Panc1 (cell line): ENCODE data around the gene FOSL2. TPM values are rescaled to one million over a fixed set of nuclear protein-coding genes. Genes with fewer than 3 reads are reported as not detected.

Source experiments
- ATAC-seq: fragments of 200-7000 bp; cut with Tn5 transposase; 2 replicates; pipeline ENCODE4 v1.9.1; 2020; ENCODE audit warnings: mild to moderate bottlenecking, moderate library complexity
- BruUV-seq: library from RNA; stranded (reverse); fragments of 400-500 nt; replicated peaks from 2 replicates; lab custom pipeline; 2021; lab: Mats Ljungman, UMichigan
- CTCF ChIA-PET: fragments of 300-600 bp; sonication (Branson Sonifier 250); formaldehyde crosslinking; loops from one replicate; lab custom pipeline; 2022; ENCODE audit warnings: antibody characterized with exemption; lab: Charles Lee
- POLR2A ChIA-PET: fragments of 300-600 bp; sonication (Branson Sonifier 250); formaldehyde crosslinking; loops from one replicate; lab custom pipeline; 2022; ENCODE audit warnings: antibody characterized with exemption; lab: Charles Lee
- DNase-seq: peaks from one replicate; pipeline ENCODE4 v3.0.0-alpha.2; 2010; ENCODE audit warnings: low read depth, low spot score
- H3K27ac ChIP-seq: 2 replicates; pipeline ENCODE4 v1.5.1; 2011; ENCODE audit warnings: mild to moderate bottlenecking, low read length, inconsistent platforms
- H3K27me3 ChIP-seq: fragments of 200-500 bp; sonication (Bioruptor generic); 2 replicates; pipeline ENCODE4 v1.6.0; 2014; ENCODE audit warnings: low read length, inconsistent platforms; ENCODE audit not compliant: control insufficient read depth, insufficient read depth
- H3K36me3 ChIP-seq: fragments of 200-500 bp; sonication (Bioruptor generic); 2 replicates; pipeline ENCODE4 v1.5.1; 2014; ENCODE audit warnings: inconsistent platforms, mild to moderate bottlenecking, low read length, moderate library complexity; ENCODE audit not compliant: control insufficient read depth, insufficient read depth
- H3K4me1 ChIP-seq: 2 replicates; pipeline ENCODE4 v1.5.1; 2011; ENCODE audit warnings: inconsistent platforms, mild to moderate bottlenecking, low read length, moderate library complexity; ENCODE audit not compliant: control insufficient read depth, insufficient read depth
- H3K4me3 ChIP-seq, 2 experiments: 2 replicates each; pipeline ENCODE4 v1.5.1; 2011 to 2012; ENCODE audit warnings: low read depth in 2 of 2, low read length in 2 of 2, mild to moderate bottlenecking in 2 of 2, inconsistent platforms in 1 of 2, moderate library complexity in 1 of 2
- H3K9me3 ChIP-seq: fragments of 200-500 bp; sonication (Bioruptor generic); 2 replicates; pipeline ENCODE4 v1.5.1; 2014; ENCODE audit warnings: low read depth, mild to moderate bottlenecking, inconsistent platforms, low read length, moderate library complexity; ENCODE audit not compliant: control insufficient read depth, insufficient read depth
- POLR2AphosphoS5 ChIP-seq: IDR thresholded peaks from 2 replicates; pipeline ENCODE4 v1.6.1; 2012; ENCODE audit warnings: mild to moderate bottlenecking, low read depth, low read length, moderate library complexity
- REST ChIP-seq, 2 experiments: IDR thresholded peaks; 2 replicates each; pipeline ENCODE4 v1.6.1; 2011 to 2012; ENCODE audit warnings: low read depth in 2 of 2, control low read depth in 1 of 2, low read length in 1 of 2, mild to moderate bottlenecking in 1 of 2, moderate library complexity in 1 of 2; ENCODE audit not compliant: insufficient read depth in 1 of 2
- SIN3A ChIP-seq: IDR thresholded peaks from 2 replicates; pipeline ENCODE4 v1.6.1; 2012; ENCODE audit warnings: low read depth, mild to moderate bottlenecking, low read length, moderate library complexity, borderline replicate concordance; ENCODE audit not compliant: insufficient read depth
- TCF7L2 ChIP-seq: IDR thresholded peaks from 2 replicates; pipeline ENCODE4 v1.6.1; 2011; ENCODE audit warnings: mild to moderate bottlenecking, low read depth, low read length, inconsistent platforms
- in situ Hi-C: cut with HindIII; loops from 2 replicates; pipeline ENCODE4 v1.10.0; 2016; ENCODE audit warnings: low sequenced_read_pairs, low pct_unique_long_range_greater_than_20kb
- intact Hi-C: fragments of 100-400 bp; cut with micrococcal nuclease; formaldehyde crosslinking; loops from one replicate; pipeline ENCODE4 v1.10.0; 2022; ENCODE audit not compliant: unreplicated experiment
- total RNA-seq: library from RNA; stranded (reverse); gene quantifications from one replicate; pipeline ENCODE4 v1.2.1, GENCODE V29; 2021; ENCODE audit not compliant: unreplicated experiment
- TF ChIP-seq, protein P1 (sequence below): fragments of 450-650 bp; IDR thresholded peaks from 2 replicates; pipeline ENCODE4 v1.5.1; 2017; ENCODE audit warnings: mild to moderate bottlenecking

The FOSL2 gene
- total RNA-seq, 1 experiment from 2014 or later, result 29.0 TPM

GRCh38 chr2:28348149-28348567 lies 44.5 kb upstream of the FOSL2 start:
- no peak for DNase-seq
- Histone ChIP-seq H3K27me3 (no peaks in the 10 kb centered on the region), H3K36me3 (no peaks in the 10 kb centered on the region), H3K4me1 (no peaks in the 10 kb centered on the region), H3K27ac (no peak overlapping the region), H3K9me3 (no peaks in the 10 kb centered on the region), H3K4me3 (no peak overlapping the region)
- no peak for TF ChIP-seq POLR2AphosphoS5
- TF ChIP-seq TCF7L2, result no peak
- no peak for TF ChIP-seq REST (IDR thresholded peaks at IDR 0.05; ENCODE audit: insufficient read depth in 1 of 2, low read depth in 2 of 2, low read length in 1 of 2)
- TF ChIP-seq, protein P1, sequence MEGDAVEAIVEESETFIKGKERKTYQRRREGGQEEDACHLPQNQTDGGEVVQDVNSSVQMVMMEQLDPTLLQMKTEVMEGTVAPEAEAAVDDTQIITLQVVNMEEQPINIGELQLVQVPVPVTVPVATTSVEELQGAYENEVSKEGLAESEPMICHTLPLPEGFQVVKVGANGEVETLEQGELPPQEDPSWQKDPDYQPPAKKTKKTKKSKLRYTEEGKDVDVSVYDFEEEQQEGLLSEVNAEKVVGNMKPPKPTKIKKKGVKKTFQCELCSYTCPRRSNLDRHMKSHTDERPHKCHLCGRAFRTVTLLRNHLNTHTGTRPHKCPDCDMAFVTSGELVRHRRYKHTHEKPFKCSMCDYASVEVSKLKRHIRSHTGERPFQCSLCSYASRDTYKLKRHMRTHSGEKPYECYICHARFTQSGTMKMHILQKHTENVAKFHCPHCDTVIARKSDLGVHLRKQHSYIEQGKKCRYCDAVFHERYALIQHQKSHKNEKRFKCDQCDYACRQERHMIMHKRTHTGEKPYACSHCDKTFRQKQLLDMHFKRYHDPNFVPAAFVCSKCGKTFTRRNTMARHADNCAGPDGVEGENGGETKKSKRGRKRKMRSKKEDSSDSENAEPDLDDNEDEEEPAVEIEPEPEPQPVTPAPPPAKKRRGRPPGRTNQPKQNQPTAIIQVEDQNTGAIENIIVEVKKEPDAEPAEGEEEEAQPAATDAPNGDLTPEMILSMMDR, result no peak
- TF ChIP-seq SIN3A, result no peak
- in situ Hi-C loops (no loop called here), intact Hi-C loops (no loop called here)
- ChIA-PET POLR2A (no interaction called here), CTCF (no interaction called here)
- no TSS peak for BruUV-seq
- no peak for ATAC-seq

DNA sequence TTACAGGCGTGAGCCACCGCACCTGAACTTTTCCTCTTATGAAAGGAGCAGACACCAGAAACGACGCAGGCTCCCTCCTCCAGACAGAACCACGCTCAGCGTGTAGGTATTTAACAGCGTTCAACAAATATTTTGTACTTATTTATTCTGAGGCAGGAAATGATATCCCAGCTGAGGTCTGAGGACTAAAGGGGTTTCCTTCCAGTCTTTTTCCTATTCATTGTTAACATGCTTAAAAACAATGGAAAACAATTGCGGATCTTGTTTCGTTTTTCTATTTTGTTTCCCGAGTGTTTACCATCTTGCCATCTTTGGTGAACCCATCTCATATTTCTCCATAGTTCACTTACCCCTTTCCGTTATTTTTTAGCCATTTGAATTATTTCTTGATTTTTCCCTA lies 43.7 kb upstream of the FOSL2 start:
- Histone ChIP-seq H3K4me3 (no peak overlapping the region), H3K4me1 (no peaks in the 10 kb centered on the region), H3K27me3 (no peaks in the 10 kb centered on the region), H3K36me3 (no peaks in the 10 kb centered on the region), H3K27ac (no peak overlapping the region), H3K9me3 (no peaks in the 10 kb centered on the region)
- no peak for TF ChIP-seq TCF7L2
- no peak for TF ChIP-seq POLR2AphosphoS5
- TF ChIP-seq REST (IDR thresholded peaks at IDR 0.05; ENCODE audit: insufficient read depth in 1 of 2, low read depth in 2 of 2, low read length in 1 of 2), result no peak
- TF ChIP-seq, protein P1, result no peak
- no peak for TF ChIP-seq SIN3A
- no peak for ATAC-seq
- CTCF ChIA-PET, result no interaction called here
- no peak for DNase-seq
- intact Hi-C loops (no loop called here), in situ Hi-C loops (no loop called here)
- POLR2A ChIA-PET, result no interaction called here
- BruUV-seq, result no TSS peak
